ENCODE measurements around the gene ATP1B2. TPM values are rescaled to one million over a fixed set of nuclear protein-coding genes. Genes with fewer than 3 reads are reported as not detected.
"Not testable (repeated sequence)": the region's sequence is repeated elsewhere in the genome, so short reads cannot be mapped to it uniquely, and the experiment has no call there.

Gene ATP1B2
- total and polyA plus RNA-seq, 2 experiments from 2014 or later: not detected

DNA sequence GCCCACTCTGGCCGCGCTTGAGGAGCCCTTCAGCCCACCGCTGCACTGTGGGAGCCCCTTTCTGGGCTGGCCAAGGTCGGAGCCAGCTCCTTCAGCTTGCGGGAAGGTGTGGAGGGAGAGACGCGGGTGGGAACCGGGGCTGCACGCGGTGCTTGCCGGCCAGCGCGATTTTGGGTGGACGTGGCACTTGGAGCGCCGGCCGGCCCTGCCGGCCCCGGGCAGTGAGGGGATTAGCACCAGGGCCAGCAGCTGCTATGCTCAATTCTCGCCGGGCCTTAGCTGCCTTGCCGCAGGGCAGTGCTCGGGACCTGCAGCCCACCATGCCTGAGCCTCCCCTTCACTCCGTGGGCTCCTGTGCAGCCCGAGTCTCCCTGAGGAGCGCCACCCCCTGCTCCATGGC lies 9.9 kb upstream of the ATP1B2 start:
- 80 to 81% methylated on average over 15 to 23 of the region's 26 CpGs for WGBS, 2 experiments (ENCODE audit: low coverage in 1 of 2, low lambda C conversion rate in 2 of 2, missing lambda C conversion rate in 2 of 2)

DNA sequence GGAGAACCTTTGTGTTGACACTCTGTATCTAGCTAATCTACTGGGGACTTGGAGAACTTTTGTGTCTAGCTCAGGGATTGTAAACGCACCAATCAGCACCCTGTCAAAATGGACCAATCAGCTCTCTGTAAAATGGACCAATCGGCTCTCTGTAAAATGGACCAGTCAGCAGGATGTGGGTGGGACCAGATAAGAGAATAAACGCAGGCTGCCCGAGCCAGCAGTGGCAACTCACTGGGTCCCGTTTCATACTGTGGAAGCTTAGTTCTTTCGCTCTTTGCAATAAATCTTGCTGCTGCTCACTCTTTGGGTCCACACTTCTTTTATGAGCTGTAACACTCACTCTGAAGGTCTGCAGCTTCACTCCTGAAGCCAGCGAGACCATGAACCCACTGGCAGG lies 9.1 kb upstream of the ATP1B2 start:
- WGBS, 2 experiments (ENCODE audit: low coverage in 1 of 2, low lambda C conversion rate in 2 of 2, missing lambda C conversion rate in 2 of 2): 47 to 51% methylated on average over 7 of the region's 7 CpGs
- DNase-seq; H3K9ac ChIP-seq; H3K36me3 ChIP-seq (ENCODE audit: low read depth); H3K4me1 ChIP-seq (ENCODE audit: insufficient read depth); H2AFZ ChIP-seq; H3K9me3 ChIP-seq (ENCODE audit: low read depth); in situ Hi-C loops (cut with MboI); H3K79me2 ChIP-seq (ENCODE audit: insufficient read depth); H4K20me1 ChIP-seq (ENCODE audit: insufficient read depth); H3K9me2 ChIP-seq (ENCODE audit: insufficient read depth); H3K27me3 ChIP-seq (replicated peaks; ENCODE audit: insufficient read depth); H3F3A ChIP-seq (ENCODE audit: insufficient read depth); H3K27ac ChIP-seq; H3K4me3 ChIP-seq; H3K4me2 ChIP-seq (ENCODE audit: unreplicated experiment): not testable (repeated sequence)

More for the DNA sequence above, 9.9 kb upstream of the ATP1B2 start:
- Histone ChIP-seq H2AFZ (no peak overlapping the region), H4K20me1 (ENCODE audit: insufficient read depth) (no peaks in the 10 kb centered on the region), H3K4me1 (ENCODE audit: insufficient read depth) (no peaks in the 10 kb centered on the region), H3K9me3 (ENCODE audit: low read depth) (no peaks in the 10 kb centered on the region), H3K9ac (no peak overlapping the region), H3F3A (ENCODE audit: insufficient read depth) (no peaks in the 10 kb centered on the region), H3K36me3 (ENCODE audit: low read depth) (no peaks in the 10 kb centered on the region), H3K4me2 (ENCODE audit: unreplicated experiment) (no peak overlapping the region), H3K4me3 (no peak overlapping the region), H3K79me2 (ENCODE audit: insufficient read depth) (no peaks in the 10 kb centered on the region), H3K27ac (no peak overlapping the region), H3K9me2 (ENCODE audit: insufficient read depth) (no peaks in the 10 kb centered on the region), H3K27me3 (replicated peaks; ENCODE audit: insufficient read depth) (no peaks in the 10 kb centered on the region)
- TF ChIP-seq EZH2 (IDR thresholded peaks at IDR 0.05; ENCODE audit: insufficient read depth, poor library complexity, severe bottlenecking) (no peak), EZH2phosphoT487 (IDR thresholded peaks at IDR 0.05; ENCODE audit: insufficient read depth, low read depth) (no peak)
- DNase-seq: no peak
- in situ Hi-C loops (cut with MboI): no loop called here

DNA sequence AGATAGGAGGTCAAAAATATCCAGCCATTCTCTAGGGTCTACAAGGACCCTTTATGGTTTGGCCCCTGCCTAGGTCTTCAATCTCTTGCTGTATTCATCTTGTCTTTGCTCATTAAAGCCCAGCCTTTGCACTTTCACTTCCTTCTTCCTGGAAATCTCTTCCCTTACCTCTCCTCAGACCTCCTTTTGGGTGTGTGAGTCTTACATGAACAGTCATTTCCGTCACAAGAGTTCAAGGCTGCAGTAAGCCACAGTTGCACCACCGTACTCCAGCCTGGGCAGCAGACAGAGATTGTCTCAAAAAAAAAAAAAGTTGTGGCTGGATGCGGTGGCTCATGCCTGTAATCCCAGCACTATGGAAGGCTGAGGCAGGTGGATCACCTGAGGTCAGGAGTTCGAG lies 6.0 kb upstream of the ATP1B2 start:
- H4K20me1 ChIP-seq (ENCODE audit: insufficient read depth): no peaks in the 10 kb centered on the region
- H3K79me2 ChIP-seq (ENCODE audit: insufficient read depth): no peaks in the 10 kb centered on the region
- no peaks in the 10 kb centered on the region for H3K9me2 ChIP-seq (ENCODE audit: insufficient read depth)
- no peaks in the 10 kb centered on the region for H3K36me3 ChIP-seq (ENCODE audit: low read depth)
- no peak for TF ChIP-seq EZH2phosphoT487 (IDR thresholded peaks at IDR 0.05; ENCODE audit: insufficient read depth, low read depth)
- TF ChIP-seq EZH2 (IDR thresholded peaks at IDR 0.05; ENCODE audit: insufficient read depth, poor library complexity, severe bottlenecking): no peak
- no peaks in the 10 kb centered on the region for H3K4me1 ChIP-seq (ENCODE audit: insufficient read depth)
- peaks cover under 1% of the 10 kb centered on the region; the same call in 1 of the 2 replicates for H3K27me3 ChIP-seq (replicated peaks; ENCODE audit: insufficient read depth)
- in situ Hi-C loops (cut with MboI): no loop called here
- H3K4me2 ChIP-seq (ENCODE audit: unreplicated experiment): no peak overlapping the region
- no peak overlapping the region for H3K9ac ChIP-seq
- 83 to 87% methylated on average over 4 of the region's 4 CpGs for WGBS, 2 experiments (ENCODE audit: low coverage in 1 of 2, low lambda C conversion rate in 2 of 2, missing lambda C conversion rate in 2 of 2)
- H2AFZ ChIP-seq: no peak overlapping the region
- no peaks in the 10 kb centered on the region for H3F3A ChIP-seq (ENCODE audit: insufficient read depth)
- no peak for DNase-seq
- no peak overlapping the region for H3K27ac ChIP-seq
- H3K4me3 ChIP-seq: no peak overlapping the region
- no peaks in the 10 kb centered on the region for H3K9me3 ChIP-seq (ENCODE audit: low read depth)

DNA sequence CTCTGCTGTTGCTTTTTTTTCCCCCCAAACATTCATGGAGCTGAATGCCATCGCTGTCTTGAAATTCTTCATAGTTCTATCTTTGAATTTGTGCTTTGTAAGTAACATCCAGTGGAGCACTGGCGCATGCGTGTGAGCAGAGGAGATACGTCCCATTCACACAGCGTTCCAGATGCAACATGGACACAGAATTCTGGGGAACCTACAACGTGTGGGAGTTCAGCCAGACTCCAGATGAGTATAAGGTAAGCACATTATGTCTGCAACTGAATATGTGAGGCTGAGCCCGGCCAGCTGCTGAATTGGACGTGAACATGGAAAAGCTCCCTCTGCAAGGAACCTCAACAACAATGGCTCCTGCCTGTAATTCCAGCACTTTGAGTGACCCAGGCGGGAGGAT lies 4.3 kb upstream of the ATP1B2 start:
- 41% methylated on average over 9 of the region's 9 CpGs for WGBS, 2 experiments (ENCODE audit: low coverage in 1 of 2, low lambda C conversion rate in 2 of 2, missing lambda C conversion rate in 2 of 2)
- H3K4me2 ChIP-seq (ENCODE audit: unreplicated experiment): no peak overlapping the region
- no peaks in the 10 kb centered on the region for H3K79me2 ChIP-seq (ENCODE audit: insufficient read depth)
- H3K9me3 ChIP-seq (ENCODE audit: low read depth): no peaks in the 10 kb centered on the region
- no peaks in the 10 kb centered on the region for H4K20me1 ChIP-seq (ENCODE audit: insufficient read depth)
- H3K27me3 ChIP-seq (replicated peaks; ENCODE audit: insufficient read depth): peaks cover 15% of the 10 kb centered on the region
- H3F3A ChIP-seq (ENCODE audit: insufficient read depth): no peaks in the 10 kb centered on the region
- TF ChIP-seq EZH2phosphoT487 (IDR thresholded peaks at IDR 0.05; ENCODE audit: insufficient read depth, low read depth): no peak
- TF ChIP-seq EZH2 (IDR thresholded peaks at IDR 0.05; ENCODE audit: insufficient read depth, poor library complexity, severe bottlenecking): no peak
- H3K4me3 ChIP-seq: no peak overlapping the region
- H2AFZ ChIP-seq: no peak overlapping the region
- H3K36me3 ChIP-seq (ENCODE audit: low read depth): no peaks in the 10 kb centered on the region
- in situ Hi-C loops (cut with MboI): no loop called here
- H3K9me2 ChIP-seq (ENCODE audit: insufficient read depth): no peaks in the 10 kb centered on the region
- no peak overlapping the region for H3K27ac ChIP-seq
- no peak overlapping the region for H3K9ac ChIP-seq
- no peak for DNase-seq
- H3K4me1 ChIP-seq (ENCODE audit: insufficient read depth): no peaks in the 10 kb centered on the region; the same call in 1 of the 2 replicates

DNA sequence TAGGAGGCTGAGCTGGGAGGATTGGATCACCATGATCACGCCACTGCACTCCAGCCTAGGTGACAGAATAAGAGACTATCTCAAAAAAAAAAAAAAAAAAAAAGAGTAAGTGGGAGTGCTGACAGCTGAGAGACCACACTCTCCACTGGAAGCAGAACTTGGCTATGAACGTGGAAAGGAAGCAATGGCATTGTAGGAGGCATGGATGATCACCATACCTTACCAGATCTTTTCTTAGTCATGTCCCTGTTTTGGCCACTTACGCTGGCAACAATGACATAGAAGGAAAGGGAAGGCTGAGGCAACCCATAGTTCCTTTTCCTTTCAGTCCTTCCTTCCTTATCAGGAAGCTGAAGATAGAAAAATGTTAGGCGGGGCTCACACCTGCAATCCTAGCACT lies 3.7 kb upstream of the ATP1B2 start:
- Histone ChIP-seq H3K9me2 (ENCODE audit: insufficient read depth) (no peaks in the 10 kb centered on the region), H3K9ac (no peak overlapping the region), H3K36me3 (ENCODE audit: low read depth) (no peaks in the 10 kb centered on the region), H4K20me1 (ENCODE audit: insufficient read depth) (no peaks in the 10 kb centered on the region), H3K9me3 (ENCODE audit: low read depth) (no peaks in the 10 kb centered on the region), H3K79me2 (ENCODE audit: insufficient read depth) (no peaks in the 10 kb centered on the region), H3K27ac (no peak overlapping the region), H3K4me2 (ENCODE audit: unreplicated experiment) (no peak overlapping the region), H3K27me3 (replicated peaks; ENCODE audit: insufficient read depth) (peaks cover 21% of the 10 kb centered on the region), H2AFZ (no peak overlapping the region), H3K4me3 (no peak overlapping the region), H3K4me1 (ENCODE audit: insufficient read depth) (no peaks in the 10 kb centered on the region; the same call in 1 of the 2 replicates), H3F3A (ENCODE audit: insufficient read depth) (no peaks in the 10 kb centered on the region)
- in situ Hi-C loops (cut with MboI): no loop called here
- 52 to 70% methylated on average over 4 of the region's 4 CpGs for WGBS, 2 experiments (ENCODE audit: low coverage in 1 of 2, low lambda C conversion rate in 2 of 2, missing lambda C conversion rate in 2 of 2)
- no peak for DNase-seq
- TF ChIP-seq EZH2phosphoT487 (IDR thresholded peaks at IDR 0.05; ENCODE audit: insufficient read depth, low read depth) (no peak), EZH2 (IDR thresholded peaks at IDR 0.05; ENCODE audit: insufficient read depth, poor library complexity, severe bottlenecking) (no peak)

Data from GM23248 (cell line).